Endometrial microvascular endothelial cells (primary cell): Measurements from ENCODE around the gene GSTA1. TPM values are rescaled to one million over a fixed set of nuclear protein-coding genes. Genes with fewer than 3 reads are reported as not detected.
"Not testable (repeated sequence)": the region's sequence is repeated elsewhere in the genome, so short reads cannot be mapped to it uniquely, and the experiment has no call there.

ENCODE experiments used
- in situ Hi-C: cut with HindIII; loops from 2 replicates; pipeline ENCODE4 v1.10.0; 2017; ENCODE audit warnings: low sequenced_read_pairs, low pct_unique_long_range_greater_than_20kb; ENCODE audit errors: inconsistent ontology term
- total RNA-seq: library from RNA; depleted of rRNA; stranded (reverse); fragments of >200 nt; gene quantifications from one replicate; pipeline ENCODE4 v1.2.3, GENCODE V29; 2015; ENCODE audit errors: inconsistent ontology term

Gene GSTA1
- total RNA-seq, 1 donor from 2014 or later: not detected

- in situ Hi-C loops: not testable (repeated sequence)
Measured at GRCh38 chr6:52763322-52763916, 40.2 kb downstream of the GSTA1 start, which contains the start of gene GSTA2. Gene GSTA2 (minus strand): TSS chr6:52763475. CDS start chr6:52757947, 5,528 bp downstream.

- in situ Hi-C loops: not testable (repeated sequence)
Measured at GRCh38 chr6:52761673-52762491, 41.7 kb downstream of the GSTA1 start.

GRCh38 chr6:52760105-52760765 is 43.4 kb downstream of the GSTA1 start:
- in situ Hi-C loops: no loop called here

- in situ Hi-C loops: no loop called here
Measured at GRCh38 chr6:52759085-52759484, 44.5 kb downstream of the GSTA1 start.

- in situ Hi-C loops: not testable (repeated sequence)
Measured at GRCh38 chr6:52757651-52758338, 45.8 kb downstream of the GSTA1 start.

- in situ Hi-C loops: no loop called here
Measured at GRCh38 chr6:52754443-52754842, 49.2 kb downstream of the GSTA1 start.

GRCh38 chr6:52753137-52753536 is 50.5 kb downstream of the GSTA1 start:
- in situ Hi-C loops: not testable (repeated sequence)

GRCh38 chr6:52752310-52752709 is 51.3 kb downstream of the GSTA1 start:
- in situ Hi-C loops: no loop called here

GRCh38 chr6:52749556-52750152 is 54.0 kb downstream of the GSTA1 start:
- in situ Hi-C loops: no loop called here

GRCh38 chr6:52747301-52747700 is 56.3 kb downstream of the GSTA1 start:
- in situ Hi-C loops: not testable (repeated sequence)

- in situ Hi-C loops: no loop called here
Measured at GRCh38 chr6:52746213-52746612, 57.4 kb downstream of the GSTA1 start.

- in situ Hi-C loops: no loop called here
Measured at GRCh38 chr6:52745764-52746201, 57.8 kb downstream of the GSTA1 start.

- in situ Hi-C loops: no loop called here
Measured at GRCh38 chr6:52741872-52742271, 61.7 kb downstream of the GSTA1 start.

Other genes with a start within 250 kb of the GSTA1 start
- gene TRAM2, start 226.8 kb downstream of the GSTA1 start, total RNA-seq: 107 TPM
- gene TMEM14A, start 132.7 kb downstream of the GSTA1 start, total RNA-seq: 71.1 TPM
- gene GSTA2, start 40.3 kb downstream of the GSTA1 start, total RNA-seq: not detected
- not detected for gene GSTA5, start 37.0 kb upstream of the GSTA1 start, total RNA-seq
- not detected for gene GSTA3, start 105.9 kb upstream of the GSTA1 start, total RNA-seq
- gene GSTA4, start 191.5 kb upstream of the GSTA1 start, total RNA-seq: 42.4 TPM